Smooth muscle cell (in vitro differentiated cells): ENCODE data around the gene ZNF74. TPM values are rescaled to one million over a fixed set of nuclear protein-coding genes. Genes with fewer than 3 reads are reported as not detected.

Experiments
- DNase-seq: peaks from one replicate; lab custom pipeline; 2025; ENCODE audit not compliant: unreplicated experiment; lab: John Stamatoyannopoulos, UW
- H2AFZ ChIP-seq: fragments of 200-600 bp; sonication (generic); 2 replicates; pipeline ENCODE4 v1.6.0; 2016; ENCODE audit warnings: antibody characterized with exemption, low read depth, mild to moderate bottlenecking
- H3F3A ChIP-seq: fragments of 200-600 bp; sonication (generic); 2 replicates; pipeline ENCODE4 v1.6.0; 2017; ENCODE audit warnings: antibody characterized with exemption, low read depth
- H3K27ac ChIP-seq: fragments of 200-600 bp; sonication (generic); 2 replicates; pipeline ENCODE4 v1.5.1; 2016; ENCODE audit warnings: low read depth, mild to moderate bottlenecking
- H3K27me3 ChIP-seq: fragments of 200-600 bp; sonication (generic); 2 replicates; pipeline ENCODE4 v1.6.1; 2016; ENCODE audit warnings: low read depth, mild to moderate bottlenecking
- H3K36me3 ChIP-seq: fragments of 200-600 bp; sonication (generic); 2 replicates; pipeline ENCODE4 v1.5.1; 2016; ENCODE audit warnings: low read depth
- H3K4me1 ChIP-seq: fragments of 200-600 bp; sonication (generic); 2 replicates; pipeline ENCODE4 v1.5.1; 2016; ENCODE audit warnings: low read depth
- H3K4me2 ChIP-seq: fragments of 200-600 bp; sonication (generic); 2 replicates; pipeline ENCODE4 v1.6.0; 2016; ENCODE audit warnings: mild to moderate bottlenecking
- H3K4me3 ChIP-seq: fragments of 200-600 bp; sonication (generic); 2 replicates; pipeline ENCODE4 v1.5.1; 2016; ENCODE audit warnings: mild to moderate bottlenecking
- H3K79me2 ChIP-seq: fragments of 200-600 bp; sonication (generic); 2 replicates; pipeline ENCODE4 v1.6.0; 2016; ENCODE audit warnings: low read depth, mild to moderate bottlenecking
- H3K9ac ChIP-seq: fragments of 200-600 bp; sonication (generic); 2 replicates; pipeline ENCODE4 v1.6.0; 2016; ENCODE audit warnings: low read depth
- H3K9me3 ChIP-seq: fragments of 200-600 bp; sonication (generic); replicated peaks from 2 replicates; pipeline ENCODE4 v1.5.1; 2016; ENCODE audit warnings: low read depth
- H4K20me1 ChIP-seq: fragments of 200-600 bp; sonication (generic); 2 replicates; pipeline ENCODE4 v1.6.0; 2016; ENCODE audit warnings: low read depth
- CTCF ChIP-seq: fragments of 200-600 bp; sonication (generic); IDR thresholded peaks from 2 replicates; pipeline ENCODE4 v1.5.1; 2017; ENCODE audit warnings: borderline replicate concordance, mild to moderate bottlenecking, antibody characterized with exemption; ENCODE audit not compliant: insufficient read depth, poor library complexity, severe bottlenecking
- WGBS: methylation state at CpG from one replicate; pipeline ENCODE4 v1.1.7; 2016; ENCODE audit warnings: low lambda C conversion rate; 5-methylcytosine and 5-hydroxymethylcytosine counted together
- polyA plus RNA-seq: library from polyadenylated mRNA; unstranded; fragments of >200 nt; fragmentation: Nextera tagmentation; extraction: Ambion mirVana; gene quantifications from 2 replicates; pipeline ENCODE4 v1.2.1, GENCODE V29; 2016
- total RNA-seq: library from RNA; depleted of rRNA; stranded (reverse); fragments of >200 nt; gene quantifications from 2 replicates; pipeline ENCODE4 v1.2.3, GENCODE V29; 2014

Gene ZNF74
- total and polyA plus RNA-seq, 2 experiments from 2014 or later = 11.8 to 14.3 TPM

DNA sequence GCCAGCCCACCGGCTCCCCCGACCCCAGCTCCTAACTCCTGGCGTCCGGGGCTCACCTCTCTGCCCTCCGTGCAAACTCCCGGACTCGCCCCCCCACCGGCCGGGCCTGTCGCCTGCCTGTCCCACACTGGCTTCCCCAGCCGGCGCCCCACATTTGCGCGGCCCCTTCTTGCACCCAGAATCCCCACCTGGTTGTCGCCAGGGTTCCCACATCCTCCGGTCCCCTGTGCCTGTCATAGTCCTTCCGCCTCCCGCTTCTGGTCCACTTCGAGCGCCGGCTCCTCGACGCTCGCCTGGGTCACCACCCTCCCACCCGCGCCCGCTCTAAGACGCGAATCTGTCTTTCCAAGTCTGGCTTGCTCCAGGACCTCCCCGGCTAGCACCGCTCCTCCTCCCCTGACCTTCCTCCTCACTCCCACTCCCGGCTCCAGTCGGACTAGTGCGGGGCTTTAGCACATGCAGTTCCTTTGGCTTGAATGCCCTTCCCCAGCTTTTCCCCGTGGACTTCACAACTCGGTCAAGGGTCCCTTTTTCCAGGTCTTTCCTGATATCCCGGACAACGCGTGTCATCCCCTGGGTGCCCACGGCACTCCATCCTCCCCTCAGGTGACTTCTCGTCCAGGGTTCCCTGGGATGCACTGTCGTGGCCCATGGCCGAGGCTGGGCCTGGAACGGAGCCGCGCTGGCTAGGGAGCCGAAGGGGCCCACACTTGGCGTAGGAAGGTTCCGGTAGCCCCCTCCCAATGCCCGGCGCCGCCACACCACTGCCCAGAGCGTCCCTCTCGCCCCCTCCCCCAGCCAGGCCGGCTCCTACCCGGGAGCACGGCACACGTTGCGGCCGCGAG, 43.0 kb downstream of the ZNF74 start:
- H3K4me3 ChIP-seq = peak overlapping the region; percentile 67
- peaks cover 12% of the 10 kb centered on the region for H3K4me1 ChIP-seq
- no peak for DNase-seq
- no peaks in the 10 kb centered on the region for H3K27me3 ChIP-seq
- H3K79me2 ChIP-seq = peaks cover 45% of the 10 kb centered on the region
- no peaks in the 10 kb centered on the region for H3K36me3 ChIP-seq
- no peak overlapping the region for H2AFZ ChIP-seq
- H3K9ac ChIP-seq = peak overlapping the region; percentile 83
- peaks cover 45% of the 10 kb centered on the region for H4K20me1 ChIP-seq
- TF ChIP-seq CTCF = no peak
- WGBS = 2% methylated on average over 44 of the region's 61 CpGs
- peak overlapping the region; percentile 100 for H3K4me2 ChIP-seq
- H3K9me3 ChIP-seq = no peaks in the 10 kb centered on the region
- H3K27ac ChIP-seq = peak overlapping the region; percentile 57
- H3F3A ChIP-seq = peaks cover 10% of the 10 kb centered on the region

DNA sequence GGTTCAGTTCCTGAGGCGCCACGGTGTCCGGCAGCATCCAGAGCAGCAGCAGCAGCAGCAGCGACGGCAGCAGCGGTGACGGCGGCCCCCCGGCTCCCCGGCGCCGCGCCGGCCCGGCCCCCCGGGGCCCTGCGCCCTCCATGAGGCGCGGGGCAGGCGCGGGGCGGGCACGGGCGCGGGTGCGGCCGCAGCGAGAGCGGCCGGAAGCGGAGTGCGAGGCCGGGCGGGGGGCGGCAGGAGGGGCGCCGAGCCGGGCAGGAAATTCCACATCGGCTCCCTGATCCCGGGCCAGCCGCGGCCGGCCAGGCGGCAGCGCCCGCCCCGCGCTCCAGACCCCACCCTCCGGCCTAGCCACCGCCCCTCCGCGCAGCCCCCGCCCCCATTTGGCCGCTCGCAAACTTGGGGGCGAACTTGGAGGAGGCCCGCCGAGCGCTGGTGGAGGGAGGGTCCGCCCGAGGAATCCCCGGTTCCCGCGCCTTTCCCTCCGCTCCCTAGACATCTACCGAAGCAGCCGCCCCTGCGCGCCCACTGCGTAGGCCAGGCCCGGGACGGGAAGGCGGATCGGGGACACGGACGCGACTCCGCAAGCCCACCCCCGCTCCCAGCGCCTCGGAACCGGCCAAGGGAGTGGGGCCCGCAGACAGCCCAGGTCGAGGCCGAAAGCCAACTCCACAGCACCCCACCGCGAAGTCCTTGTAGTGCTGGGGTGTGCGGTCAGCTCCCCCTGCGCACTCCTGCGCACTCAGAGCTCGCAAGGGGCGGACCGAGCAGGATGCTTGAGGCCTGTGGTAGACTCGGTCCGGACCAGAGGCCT, 43.9 kb downstream of the ZNF74 start, which contains the start of gene SCARF2:
Gene SCARF2, minus strand, starts transcription at position 213 of the 814 bp plus-strand sequence. Its CDS starts 71 bp downstream, at position 142.
- 1% methylated on average over 45 of the region's 95 CpGs for WGBS
- peaks cover 12% of the 10 kb centered on the region for H3K4me1 ChIP-seq
- H4K20me1 ChIP-seq = peaks cover 37% of the 10 kb centered on the region

DNA sequence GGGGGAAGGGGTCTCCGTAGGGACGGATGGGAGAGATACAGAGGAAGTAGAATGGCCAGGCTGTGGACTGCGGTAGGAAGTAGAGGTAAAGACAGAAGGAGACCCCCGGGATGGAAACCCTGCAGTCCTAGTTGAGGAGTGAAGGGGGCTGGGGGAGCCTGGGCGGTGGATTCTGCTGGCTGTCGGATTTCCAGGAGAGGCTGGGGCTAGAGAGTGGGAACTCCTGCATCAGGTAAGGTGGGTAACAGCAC, 44.4 kb downstream of the ZNF74 start:
- peaks cover 32% of the 10 kb centered on the region for H4K20me1 ChIP-seq
- DNase-seq = no peak
- no peak overlapping the region for H2AFZ ChIP-seq
- peaks cover 39% of the 10 kb centered on the region for H3K79me2 ChIP-seq
- 30% methylated on average over 6 of the region's 6 CpGs for WGBS
- H3K4me2 ChIP-seq = peak overlapping the region; percentile 100
- H3K9ac ChIP-seq = peak overlapping the region; percentile 68
- peak overlapping the region; percentile 67 for H3K4me3 ChIP-seq
- H3K27ac ChIP-seq = peak overlapping the region; percentile 56
- peaks cover 10% of the 10 kb centered on the region for H3F3A ChIP-seq
- no peaks in the 10 kb centered on the region for H3K27me3 ChIP-seq
- TF ChIP-seq CTCF = no peak
- no peaks in the 10 kb centered on the region for H3K36me3 ChIP-seq
- H3K9me3 ChIP-seq = no peaks in the 10 kb centered on the region
- peaks cover 12% of the 10 kb centered on the region for H3K4me1 ChIP-seq

More for the DNA sequence above, 43.9 kb downstream of the ZNF74 start, which contains the start of gene SCARF2:
- H3K27ac ChIP-seq = peak within 1 kb of the TSS; percentile 57
- peak within 1 kb of the TSS; percentile 83 for H3K9ac ChIP-seq
- peaks cover 39% of the 10 kb centered on the region for H3K79me2 ChIP-seq
- peak within 1 kb of the TSS; percentile 67 for H3K4me3 ChIP-seq
- H3F3A ChIP-seq = peaks cover 10% of the 10 kb centered on the region
- no peak within 1 kb of the TSS for H2AFZ ChIP-seq
- DNase-seq = peak; percentile 44
- H3K36me3 ChIP-seq = no peaks in the 10 kb centered on the region
- H3K27me3 ChIP-seq = no peaks in the 10 kb centered on the region
- TF ChIP-seq CTCF = no peak
- H3K4me2 ChIP-seq = peak within 1 kb of the TSS; percentile 100
- no peaks in the 10 kb centered on the region for H3K9me3 ChIP-seq
